Putamen (tissue), 1 donor: ENCODE results near the gene SCTR.
A peak's percentile ranks its signal among the peaks of the same experiment; 100 is the strongest.

Experiments used
- DNase-seq: peaks from one replicate; pipeline ENCODE4 v3.0.0-alpha.2; 2016; ENCODE audit warnings: low spot score

SCTR gene

DNA sequence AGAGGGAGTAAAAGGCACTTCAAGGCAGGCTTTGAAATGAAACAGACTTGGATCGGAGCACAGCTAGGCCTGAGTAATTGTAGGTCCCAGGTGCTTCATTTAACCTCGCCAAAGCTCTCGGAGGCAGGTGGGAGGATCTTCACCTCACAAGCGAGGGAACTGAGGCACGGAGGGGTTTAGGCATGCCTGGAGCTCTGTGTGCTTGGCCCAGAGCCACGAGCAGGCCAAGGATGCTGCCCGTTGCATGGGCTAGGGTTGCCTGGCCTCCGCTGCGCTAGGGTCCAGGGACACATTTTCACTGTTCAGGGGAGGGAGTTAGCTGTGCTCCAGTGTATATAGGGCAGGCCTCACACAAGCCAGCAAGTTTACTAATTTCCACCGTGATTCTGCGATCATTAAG, 81.4 kb downstream of the SCTR start:
- no peak for DNase-seq

DNA sequence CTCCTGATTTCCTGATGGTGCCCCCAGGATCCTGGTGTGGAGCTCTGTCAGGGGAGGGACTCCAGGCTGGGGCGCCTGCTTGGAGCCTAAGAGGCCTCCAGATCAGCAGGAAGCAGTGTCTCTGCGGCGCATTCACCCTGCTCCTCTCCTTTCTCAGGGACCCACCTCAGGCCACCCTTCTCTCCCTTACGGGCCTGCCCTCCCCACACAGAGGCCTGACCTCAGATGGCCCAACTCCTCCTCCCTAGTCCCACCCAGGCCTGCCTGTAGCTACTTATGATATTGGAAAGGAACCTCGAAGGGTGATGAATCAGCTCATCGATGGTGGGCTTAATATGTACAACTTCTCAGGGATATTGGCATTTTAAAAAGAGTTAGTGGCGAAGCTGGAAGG, 82.1 kb downstream of the SCTR start:
- DNase-seq = no peak

DNA sequence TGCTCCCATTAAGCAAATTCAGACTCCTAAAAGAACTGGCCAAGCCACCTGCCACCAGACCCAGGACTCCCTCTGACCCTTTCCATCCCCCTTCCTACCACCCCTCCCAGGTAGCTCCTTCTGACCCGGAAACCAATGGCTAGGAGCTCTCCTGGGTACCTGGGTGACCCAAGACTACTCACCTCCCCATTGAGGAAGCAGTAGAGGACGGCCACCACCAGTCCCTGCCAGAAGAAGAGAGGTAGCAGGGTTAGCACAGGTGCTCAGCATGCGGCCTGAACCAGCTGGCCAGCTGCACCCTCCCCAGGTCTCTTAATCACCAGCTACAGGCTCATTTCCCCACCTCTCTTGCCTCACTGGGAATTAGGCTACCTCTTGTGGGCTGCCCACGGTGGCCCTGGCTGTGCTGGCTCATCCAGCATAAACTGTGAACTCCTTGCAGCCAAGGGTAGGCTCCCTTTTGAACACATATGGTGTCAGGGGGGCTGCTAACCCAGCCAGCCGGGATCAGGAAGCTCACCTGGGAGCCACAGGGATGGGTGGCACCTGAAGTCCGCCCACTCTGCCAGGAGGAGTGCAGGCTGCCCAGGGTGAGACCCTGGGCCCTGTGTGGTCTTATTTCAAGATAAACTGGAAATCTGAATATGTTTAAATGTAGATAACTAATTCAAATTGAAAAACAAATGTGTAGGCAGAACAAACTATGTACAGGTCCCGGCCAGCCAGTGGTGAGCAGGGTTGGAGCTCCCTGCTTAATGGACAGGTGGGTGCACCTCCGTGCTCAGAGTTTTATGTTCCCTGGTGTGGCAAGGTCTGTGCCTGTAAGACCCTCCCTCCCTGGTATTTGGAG, 82.7 kb downstream of the SCTR start:
- no peak for DNase-seq

DNA sequence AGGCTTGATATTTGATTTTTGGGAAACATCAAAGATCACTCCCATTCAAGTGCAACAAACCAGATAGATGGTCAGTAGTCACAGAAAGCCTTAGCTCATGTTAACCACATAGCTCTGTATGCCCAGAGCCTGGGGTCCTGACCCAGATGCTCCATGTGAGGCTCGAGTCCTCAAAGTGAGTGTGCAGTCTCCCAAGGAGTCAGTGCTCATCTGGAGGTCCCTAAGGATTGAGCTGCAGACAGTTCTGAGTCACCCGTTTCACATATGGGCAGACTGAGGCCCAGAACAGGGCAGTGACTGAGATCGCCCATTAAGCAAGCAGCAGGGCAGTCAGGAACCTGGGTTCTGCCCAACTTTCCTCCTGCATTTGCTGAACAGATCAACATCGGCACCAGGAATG, 83.4 kb downstream of the SCTR start:
- no peak for DNase-seq

DNA sequence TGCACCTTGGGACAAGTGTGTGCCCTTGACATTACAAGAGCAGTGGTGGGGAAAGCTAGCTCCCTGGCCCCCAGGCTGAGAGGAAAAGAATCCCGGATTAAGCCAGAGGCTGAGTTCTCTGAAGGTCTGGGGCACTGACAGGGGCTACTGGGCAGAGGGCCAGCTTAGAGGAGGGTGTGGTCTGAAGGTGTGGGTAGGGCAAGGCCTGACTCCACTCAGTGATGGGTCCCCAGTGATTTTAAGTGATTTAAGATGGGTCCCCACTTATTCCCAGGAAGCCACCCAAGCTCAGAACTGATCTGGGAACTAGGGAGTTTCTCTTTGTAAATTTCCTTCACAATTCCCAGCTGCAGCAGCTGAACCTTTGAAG, 83.8 kb downstream of the SCTR start:
- DNase-seq = no peak

DNA sequence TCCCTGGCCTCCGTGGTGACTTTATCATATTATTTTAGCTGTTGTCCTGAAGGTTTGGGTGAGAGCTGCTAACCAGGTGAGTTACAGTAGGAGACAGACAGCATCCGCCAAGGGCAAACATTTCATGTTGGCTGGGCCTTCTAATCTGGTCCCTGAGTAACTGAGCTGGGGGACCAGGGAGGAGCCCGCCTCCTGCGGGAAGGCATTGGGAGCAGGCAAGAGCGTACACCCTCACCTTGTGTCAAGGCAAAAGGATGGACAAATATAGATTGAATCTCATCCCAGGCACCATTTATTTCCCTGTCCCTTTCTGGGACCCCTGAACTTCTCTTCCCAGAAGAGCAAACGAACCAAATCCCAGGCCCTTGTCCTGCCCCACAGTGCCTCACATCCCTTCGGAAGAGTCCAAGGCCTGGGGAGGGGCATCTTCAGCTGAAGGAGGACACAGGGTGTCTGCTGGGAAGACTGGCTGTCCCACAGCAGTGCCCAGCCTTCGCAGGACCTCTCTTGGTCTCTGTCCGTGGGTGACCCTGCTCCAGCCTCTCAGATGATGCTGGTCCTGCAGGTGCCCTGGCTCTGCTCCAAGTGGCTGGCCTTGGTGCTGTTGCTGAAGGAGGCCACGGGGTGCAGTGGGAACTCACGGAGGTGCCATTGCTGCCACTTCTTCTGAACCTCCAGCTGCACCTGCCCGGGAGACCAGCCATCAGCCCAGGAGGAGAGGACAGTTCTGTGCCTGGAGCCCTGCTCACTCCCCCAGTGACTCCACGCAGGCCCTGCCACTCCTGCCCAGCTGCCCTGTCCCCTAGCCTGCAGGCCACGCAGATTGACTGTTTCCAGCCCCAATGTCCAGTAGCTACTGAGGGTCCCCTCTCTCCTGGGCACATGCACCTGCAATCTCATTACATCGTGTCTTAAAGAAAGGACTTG, 84.4 kb downstream of the SCTR start:
- no peak for DNase-seq

DNA sequence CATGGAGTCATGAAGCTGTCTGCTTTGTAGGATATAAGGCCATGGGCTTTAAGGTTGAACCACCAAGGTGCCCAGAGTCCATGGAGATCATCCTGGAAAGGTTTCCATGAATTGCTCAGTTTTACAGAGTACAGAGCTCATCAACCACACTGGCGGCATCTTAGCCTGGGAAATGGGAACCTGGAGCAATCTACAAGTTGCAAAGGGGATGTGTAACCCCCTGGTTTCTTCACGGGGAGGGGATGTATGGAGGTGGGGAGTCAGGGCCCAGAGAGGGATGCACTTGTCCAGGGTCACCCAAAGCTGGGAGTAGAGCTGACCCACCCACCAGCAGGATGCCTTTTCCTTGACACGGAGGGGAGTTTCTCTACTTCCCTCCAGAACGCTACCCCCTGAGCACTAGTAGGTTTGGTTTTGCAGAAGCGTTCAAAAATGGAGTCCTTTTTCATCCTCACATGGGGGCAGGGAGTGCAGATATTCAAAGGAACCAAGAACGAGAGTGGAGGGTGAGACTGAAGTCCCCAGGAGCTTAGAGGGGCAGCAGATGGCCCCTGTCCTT, 85.5 kb downstream of the SCTR start:
- no peak for DNase-seq

DNA sequence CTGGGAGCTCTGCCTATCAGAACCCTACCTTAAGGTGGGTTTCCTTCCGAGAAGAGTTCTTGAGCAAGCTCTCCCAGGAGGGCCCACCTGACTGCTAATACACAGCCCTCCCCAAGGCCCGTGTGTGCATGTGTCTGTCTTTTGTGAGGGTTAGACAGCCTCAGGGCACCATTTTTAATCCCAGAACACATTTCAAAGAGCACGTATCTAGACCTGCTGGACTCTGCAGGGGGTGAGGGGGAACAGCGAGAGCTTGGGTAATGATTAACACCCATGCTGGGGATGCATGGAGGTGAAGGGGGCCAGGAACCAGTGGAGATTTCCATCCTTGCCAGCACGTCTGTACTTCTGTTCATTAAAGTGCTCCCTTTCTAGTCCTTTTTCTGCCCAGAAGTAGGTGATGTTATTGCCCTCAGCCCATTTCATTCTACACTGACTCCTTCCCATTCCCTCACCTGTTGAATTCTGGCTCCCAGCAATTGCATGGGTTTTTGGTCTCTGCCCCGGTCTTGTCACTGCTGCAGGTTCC, 86.1 kb downstream of the SCTR start:
- DNase-seq = no peak

DNA sequence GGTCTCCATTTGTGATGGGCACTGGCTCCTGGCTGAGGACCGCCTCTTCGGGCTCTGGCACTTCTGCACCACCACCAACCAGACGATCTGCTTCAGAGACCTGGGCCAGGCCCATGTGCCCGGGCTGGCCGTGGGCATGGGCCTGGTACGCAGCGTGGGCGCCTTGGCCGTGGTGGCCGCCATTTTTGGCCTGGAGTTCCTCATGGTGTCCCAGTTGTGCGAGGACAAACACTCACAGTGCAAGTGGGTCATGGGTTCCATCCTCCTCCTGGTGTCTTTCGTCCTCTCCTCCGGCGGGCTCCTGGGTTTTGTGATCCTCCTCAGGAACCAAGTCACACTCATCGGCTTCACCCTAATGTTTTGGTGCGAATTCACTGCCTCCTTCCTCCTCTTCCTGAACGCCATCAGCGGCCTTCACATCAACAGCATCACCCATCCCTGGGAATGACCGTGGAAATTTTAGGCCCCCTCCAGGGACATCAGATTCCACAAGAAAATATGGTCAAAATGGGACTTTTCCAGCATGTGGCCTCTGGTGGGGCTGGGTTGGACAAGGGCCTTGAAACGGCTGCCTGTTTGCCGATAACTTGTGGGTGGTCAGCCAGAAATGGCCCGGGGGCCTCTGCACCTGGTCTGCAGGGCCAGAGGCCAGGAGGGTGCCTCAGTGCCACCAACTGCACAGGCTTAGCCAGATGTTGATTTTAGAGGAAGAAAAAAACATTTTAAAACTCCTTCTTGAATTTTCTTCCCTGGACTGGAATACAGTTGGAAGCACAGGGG, 87.1 kb downstream of the SCTR start:
- no peak for DNase-seq

DNA sequence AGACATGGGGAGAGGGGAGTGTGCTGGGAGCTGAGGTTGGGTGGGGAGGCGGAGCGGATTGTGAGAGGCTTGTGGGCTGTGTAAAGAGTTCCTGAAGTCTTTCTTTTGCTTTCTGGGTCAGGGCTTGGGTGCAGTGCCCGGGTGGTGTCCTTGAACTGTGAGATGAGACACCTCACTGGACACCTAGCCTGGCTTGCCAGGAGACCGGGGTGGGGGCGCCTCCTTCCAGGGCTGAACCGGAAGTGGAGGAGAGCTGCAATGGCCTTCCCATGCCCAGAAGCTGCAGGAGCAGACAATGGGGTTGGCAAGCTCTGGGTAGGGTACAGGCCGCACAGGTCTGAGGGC, 88.4 kb downstream of the SCTR start:
- no peak for DNase-seq

DNA sequence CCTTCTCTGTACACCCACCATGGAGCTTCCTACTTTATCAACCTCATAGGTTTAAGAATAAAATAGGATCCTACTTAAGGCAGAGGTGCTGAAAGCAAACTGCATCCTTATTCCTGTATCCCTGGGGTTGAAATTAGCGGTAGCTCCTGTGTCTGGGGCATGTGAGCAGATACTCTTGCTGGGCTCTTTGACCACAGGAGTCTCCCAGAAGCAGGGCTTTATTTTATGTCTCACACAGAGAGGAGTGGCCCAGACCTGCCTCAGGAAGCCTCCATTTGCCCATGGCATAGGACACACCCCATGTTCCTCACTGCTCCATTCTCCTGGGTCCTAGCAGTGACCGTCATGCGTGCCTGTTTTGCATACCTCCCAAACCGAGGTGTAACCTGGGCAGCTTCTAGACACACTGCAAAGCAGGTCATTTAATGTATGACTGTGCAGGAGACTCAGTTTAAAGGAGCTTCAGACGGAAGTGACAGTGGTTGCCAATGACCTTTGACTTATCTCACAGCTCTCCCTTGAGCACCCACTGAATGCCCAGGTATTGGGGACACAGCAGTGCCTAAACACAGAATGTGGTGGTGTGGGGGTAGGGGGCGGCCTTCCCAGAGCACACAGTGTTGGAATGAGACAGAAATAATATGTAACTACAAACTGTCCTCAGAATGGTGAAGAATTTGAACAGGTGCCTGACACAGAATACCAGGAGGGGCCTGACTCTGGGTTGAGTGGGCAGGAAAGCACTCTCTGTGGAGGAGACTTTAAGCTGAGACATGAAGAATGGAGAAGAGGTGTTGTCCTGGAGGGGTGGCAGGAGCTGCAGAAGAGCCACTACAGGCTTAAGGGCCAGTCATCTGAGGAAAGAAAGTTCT, 89.0 kb downstream of the SCTR start:
- no peak for DNase-seq

DNA sequence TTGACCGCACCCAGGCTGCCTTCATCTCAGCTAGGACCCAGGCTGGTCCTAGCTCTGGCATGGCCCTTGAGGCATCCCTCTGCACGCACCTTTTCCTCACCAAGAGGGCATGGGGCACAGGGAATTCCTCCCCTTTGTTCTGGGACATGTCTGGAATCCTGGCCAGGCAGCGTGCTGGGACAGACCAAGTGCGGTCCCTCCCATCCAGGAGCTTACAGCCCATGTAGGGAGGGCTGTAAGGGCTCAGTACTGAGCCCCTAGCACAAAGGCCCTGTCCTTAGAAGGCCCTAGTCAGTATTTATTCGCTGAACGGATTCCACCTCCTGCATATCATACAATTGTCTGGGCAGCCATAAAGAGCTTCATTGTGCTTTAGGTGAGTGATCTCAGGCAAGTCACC, 89.6 kb downstream of the SCTR start:
- no peak for DNase-seq

DNA sequence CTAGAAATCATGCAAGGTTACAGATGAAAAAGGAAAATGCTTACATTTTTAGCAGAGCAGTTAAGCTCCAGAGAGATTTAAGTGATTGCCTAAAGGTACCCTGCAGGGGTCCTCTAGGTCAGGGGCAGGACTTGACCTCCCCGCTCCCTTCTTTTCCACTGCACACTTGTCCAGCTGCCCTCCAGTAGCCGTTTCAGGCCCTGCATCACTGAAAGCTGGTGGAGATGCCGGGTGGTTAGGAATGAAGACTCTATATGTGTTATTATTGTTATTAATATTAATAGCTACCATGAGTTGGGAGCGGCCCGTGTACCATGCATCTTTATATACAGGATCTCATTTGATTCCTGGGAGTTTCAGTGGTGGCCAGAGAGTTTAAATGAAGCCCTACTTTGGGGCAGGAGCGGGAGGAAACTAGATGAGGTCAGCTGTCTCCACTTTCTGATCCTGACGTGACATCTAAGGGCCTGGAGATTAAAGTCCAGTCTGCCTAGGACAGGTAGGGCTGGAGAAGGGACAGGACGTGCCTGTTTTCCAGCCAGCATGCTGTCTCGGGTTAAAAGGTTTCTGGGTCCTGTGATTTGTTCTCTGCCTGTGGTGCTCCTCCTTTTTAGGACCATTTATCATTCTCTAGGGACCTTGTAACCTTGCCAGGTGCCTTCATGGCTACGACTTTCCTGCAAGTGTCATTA, 90.5 kb downstream of the SCTR start:
- DNase-seq = no peak

DNA sequence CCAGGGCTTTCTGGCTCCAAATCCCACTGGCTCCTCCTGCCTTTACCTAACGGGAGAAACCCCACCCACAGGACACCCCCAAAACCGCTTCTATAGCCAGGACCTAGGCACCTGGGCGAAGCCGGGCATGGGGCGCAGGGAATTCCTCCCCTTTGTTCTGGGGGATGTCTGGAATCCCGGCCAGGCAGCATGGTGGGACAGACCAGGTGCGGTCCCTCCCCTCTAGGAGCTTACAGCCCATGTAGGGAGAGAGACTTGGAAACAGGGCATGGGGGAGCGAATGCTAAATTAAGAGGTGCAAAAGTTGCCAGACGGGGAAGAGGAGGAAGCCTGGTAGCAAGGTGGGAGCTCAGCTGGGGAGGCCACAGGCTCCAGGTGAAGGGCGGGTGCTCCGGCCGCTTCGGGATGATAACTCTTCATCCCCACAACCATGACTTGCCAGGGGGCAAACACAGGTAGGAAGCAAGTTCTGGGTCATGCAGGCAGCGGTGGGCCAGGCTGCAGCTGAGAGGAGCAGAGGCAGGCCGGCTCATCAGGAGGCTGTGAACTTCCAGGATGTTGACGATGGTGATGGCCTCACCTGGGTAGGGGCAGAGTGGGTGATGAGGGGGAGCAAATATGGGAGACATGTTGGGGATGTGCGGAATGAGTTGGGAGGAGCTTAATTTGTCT, 91.3 kb downstream of the SCTR start:
- DNase-seq = no peak

DNA sequence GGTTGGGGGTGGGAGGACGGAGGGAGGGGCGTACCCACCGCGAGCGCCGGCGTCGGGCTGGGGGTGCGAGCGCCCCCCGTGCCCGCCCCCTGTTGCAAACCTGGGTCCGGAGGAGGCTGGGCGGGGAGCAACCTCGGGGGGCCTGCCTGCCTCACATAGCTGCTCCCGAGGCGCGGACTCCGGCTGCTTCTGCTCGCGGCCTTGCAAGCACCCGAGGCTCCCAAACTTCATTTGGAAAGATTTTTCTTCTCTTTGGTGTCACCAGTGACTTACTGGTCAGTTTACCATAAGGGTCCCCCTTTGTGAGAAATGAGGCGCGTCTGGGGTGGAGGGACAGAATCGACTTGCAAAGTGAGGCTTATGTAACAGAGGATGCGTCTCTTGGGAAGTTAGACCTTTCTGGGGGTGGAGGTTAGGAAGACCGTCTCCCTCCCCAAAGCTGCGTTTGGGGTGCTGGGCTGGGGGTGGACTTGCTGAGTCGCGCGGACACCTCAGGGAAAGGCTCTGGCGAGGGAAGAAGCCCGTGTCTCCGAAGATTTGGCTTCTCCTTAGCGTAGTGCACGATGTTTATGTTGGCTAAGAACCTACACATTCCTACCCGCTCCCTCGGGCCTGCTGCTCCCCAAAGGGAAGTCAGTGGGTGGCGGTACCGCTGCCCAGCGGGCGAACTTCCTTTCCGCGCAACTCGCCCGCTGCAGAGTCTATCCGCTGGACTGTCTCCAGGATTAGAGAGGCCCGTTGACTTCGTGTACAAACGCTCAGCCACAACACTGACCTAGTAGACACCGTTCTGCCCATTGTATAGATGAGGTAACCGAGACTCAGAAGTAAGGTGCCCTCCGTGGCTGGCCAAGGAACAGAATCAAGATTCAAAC, 92.1 kb downstream of the SCTR start:
- no peak for DNase-seq

DNA sequence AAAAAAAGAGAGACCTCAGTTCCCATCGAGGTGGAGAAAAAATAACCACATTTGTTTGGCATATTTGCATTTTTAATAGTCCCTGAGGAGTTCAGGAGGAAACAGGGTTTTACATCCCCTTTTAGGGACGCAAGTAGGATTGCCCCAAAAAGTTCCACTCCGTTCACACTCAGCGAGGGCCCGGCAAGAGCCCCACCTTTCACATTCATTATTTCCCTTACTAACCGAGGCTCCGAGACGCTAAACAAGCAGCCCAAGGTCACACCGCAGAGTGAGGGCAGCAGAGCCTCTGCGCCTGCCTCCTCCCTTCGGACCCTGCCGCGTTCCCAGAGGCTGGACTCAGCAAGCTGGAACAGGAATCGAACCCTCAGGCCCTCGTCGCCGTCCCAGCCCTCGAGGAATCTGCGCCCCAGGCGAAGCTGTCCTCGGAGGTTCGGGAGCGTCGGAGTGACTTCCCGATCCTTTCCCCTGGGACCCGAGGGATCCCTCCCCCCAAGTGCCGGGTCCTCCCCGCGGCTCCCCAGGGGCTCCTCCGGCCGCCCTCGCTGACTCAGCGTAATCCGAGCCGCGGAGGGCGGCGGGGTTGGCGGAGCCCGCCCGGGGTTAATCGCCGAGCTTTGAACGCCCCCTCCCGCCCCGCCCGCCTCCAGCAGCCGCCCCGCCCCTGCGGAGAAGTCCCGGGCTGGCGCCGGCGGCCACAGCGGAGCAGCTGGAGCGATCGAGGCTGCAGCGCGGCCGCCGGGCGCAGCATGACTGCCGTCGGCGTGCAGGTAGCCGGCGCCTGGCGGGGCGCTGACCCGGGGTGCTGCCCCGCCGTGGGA, 92.9 kb downstream of the SCTR start, which contains the start of gene TMEM37:
Gene TMEM37, plus strand, starts transcription at position 700 of the 821 bp plus-strand sequence. Its CDS starts 50 bp downstream, at position 750.
- DNase-seq = peak; percentile 14

DNA sequence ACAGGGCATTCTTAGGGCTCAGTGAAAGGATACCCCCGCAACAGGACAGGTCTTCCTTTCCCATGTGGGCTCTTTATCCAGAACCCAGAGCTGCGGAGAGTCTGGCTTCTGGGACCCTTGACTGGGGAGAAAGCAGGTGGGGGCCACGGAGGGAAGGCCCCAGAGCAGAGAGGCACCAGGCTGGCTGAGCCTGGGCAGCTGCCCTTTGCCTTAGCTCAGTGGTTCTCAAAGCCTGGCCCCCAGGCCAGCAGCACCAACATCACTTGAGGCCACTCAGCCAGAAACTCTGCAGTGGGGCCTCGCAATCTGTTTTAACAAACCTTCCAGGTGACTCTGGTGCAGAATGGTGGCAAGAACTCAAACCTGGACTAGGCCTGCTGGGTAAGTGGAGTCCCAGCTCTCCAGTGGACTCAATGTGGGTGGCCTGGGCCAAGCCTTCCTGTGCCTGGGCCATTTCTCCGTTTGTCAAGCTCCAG, 94.2 kb downstream of the SCTR start:
- no peak for DNase-seq
